Thymus (tissue), 11 donors: ENCODE results near the gene PTPN20. TPM values are rescaled to one million over a fixed set of nuclear protein-coding genes. Genes with fewer than 3 reads are reported as not detected.
"Not testable (repeated sequence)": the region's sequence is repeated elsewhere in the genome, so short reads cannot be mapped to it uniquely, and the experiment has no call there.

Source experiments
- DNase-seq, 9 donors: peaks; one replicate each; pipeline ENCODE4 v3.0.0-alpha.2; 2013; ENCODE audit warnings: low spot score in 9 of 9, low read depth in 6 of 9, missing footprints in 1 of 9
- H3K27ac ChIP-seq, 2 donors: one replicate each; pipeline ENCODE4 v1.5.1; 2013; ENCODE audit warnings: control low read depth in 1 of 2, low read depth in 1 of 2, low read length in 1 of 2, mild to moderate bottlenecking in 1 of 2, moderate library complexity in 1 of 2
- H3K27me3 ChIP-seq, 2 donors: one replicate each; pipeline ENCODE4 v1.5.1; 2013; ENCODE audit warnings: low read length in 1 of 2; ENCODE audit not compliant: control insufficient read depth in 2 of 2, insufficient read depth in 1 of 2
- H3K36me3 ChIP-seq, 2 donors: one replicate each; pipeline ENCODE4 v1.5.1; 2013; ENCODE audit warnings: low read length in 1 of 2, mild to moderate bottlenecking in 1 of 2, moderate library complexity in 1 of 2; ENCODE audit not compliant: control insufficient read depth in 2 of 2, insufficient read depth in 2 of 2
- H3K4me1 ChIP-seq, 2 donors: one replicate each; pipeline ENCODE4 v1.5.1; 2013; ENCODE audit warnings: low read length in 2 of 2; ENCODE audit not compliant: control insufficient read depth in 2 of 2, insufficient read depth in 2 of 2
- H3K4me3 ChIP-seq, 2 donors: one replicate each; pipeline ENCODE4 v1.5.1; 2013; ENCODE audit warnings: low read length in 2 of 2, control low read depth in 1 of 2, mild to moderate bottlenecking in 1 of 2
- H3K9me3 ChIP-seq, 2 donors: one replicate each; pipeline ENCODE4 v1.5.1; 2013; ENCODE audit warnings: low read length in 1 of 2, mild to moderate bottlenecking in 1 of 2; ENCODE audit not compliant: control insufficient read depth in 2 of 2, insufficient read depth in 1 of 2
- WGBS: extraction: QIAGEN DNeasy Blood & Tissue Kit; methylation state at CpG from one replicate; pipeline ENCODE4 v1.1.7; 2013; 5-methylcytosine and 5-hydroxymethylcytosine counted together
- polyA plus RNA-seq: library from polyadenylated mRNA; stranded (reverse); fragments of 200-250 nt; gene quantifications from one replicate; pipeline ENCODE4 v1.2.3, GENCODE V29; 2013
- total RNA-seq: library from RNA; stranded (reverse); fragments of 120-200 nt; gene quantifications from one replicate; pipeline ENCODE4 v1.2.4, GENCODE V29; 2013
- donor health status: healthy.

The PTPN20 gene
- total and polyA plus RNA-seq, 2 donors = 0.78 to 1.2 TPM

DNA sequence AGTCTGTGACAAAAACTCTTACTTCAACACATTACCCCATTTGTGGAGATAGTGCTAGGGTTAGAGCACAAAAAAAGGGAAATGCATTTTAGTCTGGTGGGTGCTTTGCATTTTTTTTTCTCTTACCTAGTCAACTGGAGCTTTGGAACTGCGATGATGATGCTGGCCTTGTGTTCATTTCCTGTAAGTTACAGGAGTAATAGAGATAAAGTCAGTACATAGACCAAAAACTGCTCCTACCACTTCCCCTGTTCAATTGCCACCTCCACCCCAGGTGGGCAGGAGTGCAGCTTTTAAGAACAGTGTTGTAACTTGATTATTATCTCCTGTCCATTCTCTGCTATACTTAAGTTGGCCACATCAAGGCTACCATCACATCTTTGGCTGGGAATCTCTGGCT, 29.9 kb downstream of the PTPN20 start:
- not testable (repeated sequence) for H3K27ac ChIP-seq, H3K9me3 ChIP-seq, H3K4me3 ChIP-seq, H3K4me1 ChIP-seq, H3K36me3 ChIP-seq, H3K27me3 ChIP-seq, DNase-seq
- no CpG with 5 or more reads among the region's 1 CpG for WGBS

DNA sequence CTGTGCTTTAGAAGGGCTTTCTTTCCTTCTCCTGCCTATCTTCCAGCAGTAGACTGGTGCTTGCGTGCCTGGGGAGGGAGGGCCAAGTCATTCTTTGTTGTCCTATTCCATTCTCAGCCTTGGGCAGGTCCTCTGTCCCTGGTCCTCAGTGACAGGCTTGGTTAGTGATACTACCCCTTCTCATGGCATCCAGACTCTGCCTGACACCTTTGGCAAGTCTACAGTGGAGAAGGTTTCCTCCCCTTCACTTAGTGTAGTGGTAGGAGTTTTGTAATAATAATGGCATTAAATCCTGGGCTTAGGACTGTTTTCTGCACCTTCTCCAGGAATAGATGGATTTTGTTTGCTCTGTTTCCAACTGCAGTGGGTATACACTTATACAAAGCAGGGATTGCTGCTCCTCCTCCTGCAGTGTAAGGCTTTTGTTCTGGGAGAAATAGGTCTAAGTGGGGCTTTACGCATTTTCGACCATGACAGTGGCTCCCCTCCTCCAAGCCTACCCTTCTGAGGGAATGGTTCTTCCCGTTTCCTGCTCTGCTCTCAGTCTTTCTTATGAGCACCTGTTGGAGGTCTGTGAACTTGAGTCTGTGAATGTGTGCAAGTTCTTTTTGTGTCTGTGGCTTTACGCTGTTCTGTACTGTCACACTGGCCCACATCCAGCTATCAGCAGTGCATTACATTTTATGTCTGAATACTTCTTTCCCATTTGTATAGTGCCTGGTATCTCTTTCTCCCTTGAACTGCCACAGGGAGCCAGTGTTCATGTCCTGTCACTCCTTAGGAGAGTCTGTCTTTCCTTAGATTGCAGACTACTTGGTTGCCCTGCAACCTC, 37.7 kb downstream of the PTPN20 start:
- not testable (repeated sequence) for H3K4me1 ChIP-seq, H3K27ac ChIP-seq, H3K9me3 ChIP-seq, H3K36me3 ChIP-seq, H3K4me3 ChIP-seq, H3K27me3 ChIP-seq
- DNase-seq = peak in 5 of 9 donors; percentile 7 to 49 (median 15)
- WGBS = 74% methylated on average over 5 of the region's 5 CpGs

DNA sequence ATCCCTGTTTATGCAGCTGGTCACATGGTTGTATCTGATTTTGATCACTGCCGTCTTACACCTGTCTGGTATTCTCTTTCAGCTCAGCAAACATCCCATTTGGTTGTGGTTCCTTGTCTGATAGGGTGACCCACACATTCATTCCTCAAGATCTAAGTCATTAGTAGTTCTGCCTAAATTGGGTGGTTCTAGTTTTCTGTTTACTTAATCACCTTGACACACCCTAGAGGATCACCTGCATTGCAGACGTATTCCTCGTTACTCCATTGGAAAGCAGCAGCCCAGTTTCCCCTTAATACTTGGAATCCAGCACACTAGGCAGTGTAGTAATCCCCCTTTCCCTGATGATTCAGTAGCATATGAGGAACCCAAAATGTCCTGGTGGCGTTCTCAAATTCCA, 41.3 kb downstream of the PTPN20 start:
- not testable (repeated sequence) for H3K4me1 ChIP-seq, H3K36me3 ChIP-seq, H3K9me3 ChIP-seq, DNase-seq, H3K27ac ChIP-seq, H3K4me3 ChIP-seq, H3K27me3 ChIP-seq
- WGBS = 98% methylated on average over 3 of the region's 4 CpGs

DNA sequence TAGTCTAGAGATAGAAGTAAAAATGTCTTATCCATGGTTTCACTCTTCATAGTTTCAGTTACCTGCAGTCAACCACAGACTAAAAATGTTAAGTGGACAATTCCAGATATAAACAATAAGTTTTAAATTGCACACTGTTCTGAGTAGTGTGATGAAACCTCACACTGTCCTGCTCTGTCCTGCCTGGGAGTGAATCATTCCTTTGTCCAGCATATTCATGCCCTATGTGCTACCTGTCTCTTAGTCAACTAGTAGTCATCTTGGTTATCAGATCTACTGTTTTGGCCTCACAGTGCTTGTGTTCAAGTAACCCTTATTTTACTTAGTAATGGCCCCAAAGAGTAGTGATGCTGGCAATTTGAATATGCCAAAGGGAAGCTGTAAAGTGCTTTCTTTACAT, 49.5 kb downstream of the PTPN20 start:
- H3K9me3 ChIP-seq, H3K27ac ChIP-seq, DNase-seq, H3K4me3 ChIP-seq, H3K4me1 ChIP-seq, H3K27me3 ChIP-seq, H3K36me3 ChIP-seq: not testable (repeated sequence)

DNA sequence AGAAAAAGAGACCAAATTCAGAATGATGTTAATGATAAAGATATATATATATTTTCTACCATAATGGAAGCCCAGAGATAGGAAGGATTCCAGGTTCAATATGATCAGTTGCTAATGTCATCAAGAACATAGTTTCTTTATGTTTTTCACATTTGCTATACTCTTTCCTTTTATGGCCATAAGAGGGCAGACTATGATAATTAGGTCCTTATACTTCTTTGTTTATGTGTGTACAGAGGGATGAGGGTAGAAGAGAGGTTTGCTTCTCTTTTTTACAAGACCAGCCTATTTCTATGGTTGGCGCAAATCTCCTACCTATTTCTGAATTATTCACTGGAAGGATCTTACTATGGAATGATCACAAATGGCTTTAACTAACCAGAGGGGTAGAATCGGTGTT, 52.1 kb downstream of the PTPN20 start:
- H3K27ac ChIP-seq, H3K27me3 ChIP-seq, H3K4me1 ChIP-seq, H3K4me3 ChIP-seq, DNase-seq, H3K9me3 ChIP-seq, H3K36me3 ChIP-seq: not testable (repeated sequence)
- 77% methylated on average over 2 of the region's 2 CpGs for WGBS

DNA sequence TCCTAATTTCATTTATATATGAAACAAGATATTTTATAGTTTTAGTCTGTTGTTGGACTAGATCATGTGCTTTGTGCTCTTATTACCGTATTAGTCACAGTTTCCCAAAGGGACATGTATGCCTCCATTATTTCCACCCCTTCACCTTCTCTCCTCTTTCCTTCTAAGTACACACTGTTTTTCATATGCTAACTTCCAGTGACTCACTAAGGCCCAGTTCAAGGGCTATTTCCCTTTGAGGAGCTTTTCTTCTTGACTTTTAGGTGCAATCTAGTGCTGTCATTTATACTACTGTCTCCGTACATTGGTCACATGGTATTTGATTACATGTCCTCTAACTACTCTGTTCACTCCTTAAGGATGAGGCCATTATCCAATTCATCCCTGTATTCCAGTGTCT, 55.8 kb downstream of the PTPN20 start:
- H3K4me1 ChIP-seq, H3K27me3 ChIP-seq, H3K4me3 ChIP-seq, DNase-seq, H3K9me3 ChIP-seq, H3K36me3 ChIP-seq, H3K27ac ChIP-seq: not testable (repeated sequence)
- 96% methylated on average over 1 of the region's 2 CpGs for WGBS

DNA sequence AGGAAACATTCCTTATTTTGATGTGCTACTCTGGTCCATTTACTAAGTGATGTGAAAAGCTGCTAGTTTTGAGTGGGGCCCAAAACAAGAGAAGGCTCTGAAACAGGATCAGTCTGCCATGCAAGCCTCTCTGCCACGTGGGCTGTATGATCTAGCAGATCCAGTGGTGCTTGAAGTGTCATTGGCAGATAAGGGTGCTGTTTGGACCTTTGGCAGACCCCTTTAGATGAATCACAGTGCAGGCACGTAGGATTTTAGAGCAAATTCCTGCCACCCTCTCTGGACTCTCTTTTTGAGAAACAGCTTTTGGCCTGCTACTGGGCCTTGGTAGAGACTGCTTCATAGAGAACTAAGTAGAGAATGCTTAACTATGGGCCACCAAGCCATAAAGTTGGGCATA, 69.0 kb downstream of the PTPN20 start:
- not testable (repeated sequence) for H3K27ac ChIP-seq, DNase-seq, H3K27me3 ChIP-seq, H3K4me1 ChIP-seq, H3K4me3 ChIP-seq, H3K9me3 ChIP-seq, H3K36me3 ChIP-seq
- no CpG with 5 or more reads among the region's 2 CpGs for WGBS

DNA sequence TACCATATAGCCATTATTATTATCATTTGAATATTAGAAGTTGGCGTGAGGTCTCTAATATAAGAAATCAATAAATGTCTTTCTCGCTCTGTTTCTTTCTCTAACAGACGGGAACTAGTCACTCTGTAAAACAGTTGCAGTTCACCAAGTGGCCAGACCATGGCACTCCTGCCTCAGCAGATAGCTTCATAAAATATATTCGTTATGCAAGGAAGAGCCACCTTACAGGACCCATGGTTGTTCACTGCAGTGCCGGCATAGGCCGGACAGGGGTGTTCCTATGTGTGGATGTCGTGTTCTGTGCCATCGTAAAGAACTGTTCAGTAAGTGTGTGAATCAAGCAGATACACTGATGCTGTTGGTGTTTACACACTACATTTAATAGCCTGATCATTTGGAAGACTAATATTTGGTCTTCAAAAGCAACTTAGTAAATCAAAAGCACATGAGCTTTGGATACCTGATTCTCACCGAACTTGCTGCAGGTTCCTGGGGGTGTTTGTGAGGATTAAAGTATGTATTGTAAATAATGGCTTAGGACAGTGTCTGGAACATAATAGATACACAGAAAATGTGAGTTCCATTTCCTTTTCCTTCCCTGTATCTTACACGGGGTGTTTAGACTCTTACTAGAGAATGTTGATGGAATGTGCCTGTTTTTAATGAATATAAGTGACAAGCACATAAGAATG, 76.2 kb downstream of the PTPN20 start:
- not testable (repeated sequence) for H3K36me3 ChIP-seq, DNase-seq, H3K4me3 ChIP-seq, H3K9me3 ChIP-seq, H3K27ac ChIP-seq, H3K27me3 ChIP-seq, H3K4me1 ChIP-seq
- WGBS = no CpG with 5 or more reads among the region's 10 CpGs

DNA sequence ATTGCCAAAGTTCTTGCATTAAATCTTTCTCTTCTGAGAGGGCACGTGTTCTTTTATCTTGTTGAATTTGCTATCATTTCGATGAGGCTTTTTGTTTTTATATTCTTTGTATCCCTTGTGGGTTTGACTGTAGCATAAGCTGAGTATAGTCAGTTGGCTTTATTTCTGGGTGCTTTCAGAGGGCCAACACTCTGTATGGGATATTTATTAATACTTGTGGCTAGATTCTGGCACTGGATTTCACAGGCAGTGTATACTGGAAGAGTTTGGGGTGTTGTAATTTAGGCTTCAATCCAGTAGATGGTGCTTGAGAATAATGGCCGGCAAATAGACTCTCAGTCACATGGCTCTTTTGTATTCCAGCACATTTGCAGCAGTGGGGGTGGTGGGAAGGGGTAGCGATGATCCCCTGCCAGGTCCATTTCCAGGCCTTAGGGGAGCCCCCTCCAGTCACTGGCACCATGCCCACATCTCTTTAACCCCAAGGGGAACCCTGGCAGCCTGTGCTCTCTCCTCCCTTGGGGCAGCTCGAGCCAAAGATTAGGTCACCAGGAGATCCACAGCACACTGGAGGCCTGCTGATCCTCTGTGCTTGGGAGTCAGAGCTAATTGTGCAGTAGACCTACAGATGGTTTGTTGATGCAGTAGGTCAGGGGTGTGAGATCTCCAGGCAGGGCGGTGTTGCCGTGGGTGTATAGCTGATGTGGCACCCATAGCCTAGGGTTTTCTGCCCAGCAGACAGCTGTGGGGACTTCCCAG, 81.8 kb downstream of the PTPN20 start:
- Histone ChIP-seq H3K27me3 (no peaks in the 10 kb centered on the region), H3K27ac (no peak overlapping the region), H3K36me3 (no peaks in the 10 kb centered on the region), H3K4me3 (no peak overlapping the region), H3K4me1 (no peaks in the 10 kb centered on the region), H3K9me3 (peaks cover 0 to 3% of the 10 kb centered on the region in 2 donors)
- 85% methylated on average over 7 of the region's 7 CpGs for WGBS
- DNase-seq = peak in 1 of 9 donors; percentile 16
